ENCODE measurements around the gene SH2D4B.

DNA sequence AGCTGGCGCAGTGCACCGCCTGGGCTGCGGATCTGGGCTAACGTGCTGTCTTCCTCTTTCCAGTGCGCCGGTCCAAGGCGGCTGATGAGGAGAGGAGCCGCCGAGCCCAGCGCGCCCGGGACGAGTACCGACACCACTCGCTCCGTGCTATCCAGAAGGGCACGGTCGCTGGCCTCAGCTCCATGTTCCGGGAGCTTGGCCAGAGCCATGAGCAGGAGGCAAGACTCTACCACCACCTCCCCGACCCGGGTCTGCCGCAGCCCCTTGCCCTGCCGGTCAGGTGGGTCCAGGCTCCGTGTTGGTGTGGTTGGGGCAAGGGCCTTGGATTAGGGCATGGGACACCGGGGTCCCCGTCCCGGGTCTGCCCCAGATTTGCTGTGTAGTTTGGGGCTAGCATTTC is 65.8 kb downstream of the SH2D4B start:
- TF ChIP-seq ZNF274 (IDR thresholded peaks at IDR 0.05; ENCODE audit: low read depth, low read length) (no peak), SUZ12 (IDR thresholded peaks at IDR 0.05; ENCODE audit: extremely low read depth, insufficient read depth, insufficient read length) (no peak), YY1 (IDR thresholded peaks at IDR 0.05; ENCODE audit: insufficient read depth, insufficient read length) (no peak)
